Measurements from ENCODE around the gene SLC22A17. TPM values are rescaled to one million over a fixed set of nuclear protein-coding genes. Genes with fewer than 3 reads are reported as not detected.

SLC22A17 gene
- total and polyA plus RNA-seq, 9 of the 15 experiments (the other 6 are each of a cell fraction or from before 2014, with no cell fraction given): 0.07 to 0.09 TPM; not detected in 7

GRCh38 chr14:23371865-23372264, 19.2 kb upstream of the SLC22A17 start:
- ChIA-PET POLR2A (no interaction called here), CTCF (ENCODE audit: low intra/inter-chr PET ratio) (no interaction called here)
- FAIRE-seq (no peak), ATAC-seq (no peak), DNase-seq (ENCODE audit: extremely low read depth in 1 of 4, low spot score in 3 of 4) (no peak)
- H2AFZ ChIP-seq (ENCODE audit: low read depth, low read length): no peak overlapping the region
- no peak for TF ChIP-seq HNRNPL (IDR thresholded peaks at IDR 0.05; ENCODE audit: low read depth, low read length)
- TF ChIP-seq ZNF124 (CRISPR knock-in tag; IDR thresholded peaks at IDR 0.05): no peak
- no peak for TF ChIP-seq ZBTB34 (CRISPR knock-in tag; IDR thresholded peaks at IDR 0.05)
- no peak for TF ChIP-seq RNF2 (IDR thresholded peaks at IDR 0.05)
- no peak for TF ChIP-seq HNRNPLL (IDR thresholded peaks at IDR 0.05; ENCODE audit: low read depth, low read length, poor library complexity, severe bottlenecking)
- TF ChIP-seq MCM2 (IDR thresholded peaks at IDR 0.05; ENCODE audit: low read depth): no peak
- no peak for TF ChIP-seq HLTF (IDR thresholded peaks at IDR 0.05)
- TF ChIP-seq MECOM (CRISPR knock-in tag; IDR thresholded peaks at IDR 0.05): no peak
- no peak for TF ChIP-seq ZNF583 (CRISPR knock-in tag; IDR thresholded peaks at IDR 0.05)
- TF ChIP-seq ETS2 (tag; IDR thresholded peaks at IDR 0.05; ENCODE audit: borderline replicate concordance, poor library complexity, severe bottlenecking): no peak
- TF ChIP-seq, protein P1, sequence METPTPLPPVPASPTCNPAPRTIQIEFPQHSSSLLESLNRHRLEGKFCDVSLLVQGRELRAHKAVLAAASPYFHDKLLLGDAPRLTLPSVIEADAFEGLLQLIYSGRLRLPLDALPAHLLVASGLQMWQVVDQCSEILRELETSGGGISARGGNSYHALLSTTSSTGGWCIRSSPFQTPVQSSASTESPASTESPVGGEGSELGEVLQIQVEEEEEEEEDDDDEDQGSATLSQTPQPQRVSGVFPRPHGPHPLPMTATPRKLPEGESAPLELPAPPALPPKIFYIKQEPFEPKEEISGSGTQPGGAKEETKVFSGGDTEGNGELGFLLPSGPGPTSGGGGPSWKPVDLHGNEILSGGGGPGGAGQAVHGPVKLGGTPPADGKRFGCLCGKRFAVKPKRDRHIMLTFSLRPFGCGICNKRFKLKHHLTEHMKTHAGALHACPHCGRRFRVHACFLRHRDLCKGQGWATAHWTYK (CRISPR knock-in tag; IDR thresholded peaks at IDR 0.05): no peak
- H3K27ac ChIP-seq (ENCODE audit: extremely low read depth, low read depth, low read length): no peak overlapping the region
- peaks cover 4 to 24% of the 10 kb centered on the region in 2 experiments; a peak in 3 of 5 replicates for H3K27me3 ChIP-seq (ENCODE audit: control insufficient read depth in 2 of 2, insufficient read depth in 2 of 2, low read length in 2 of 2)
- H4K20me1 ChIP-seq (replicated peaks; ENCODE audit: control insufficient read depth, insufficient read depth, low read length): no peaks in the 10 kb centered on the region; the same call in 1 of the 2 replicates
- no peaks in the 10 kb centered on the region for H3K36me3 ChIP-seq (ENCODE audit: control insufficient read depth, insufficient read depth, low read length)
- H3K79me2 ChIP-seq (ENCODE audit: control insufficient read depth, insufficient read depth, low read length): no peaks in the 10 kb centered on the region
- intact Hi-C loops (cut with micrococcal nuclease) (no loop called here), in situ Hi-C loops (cut with MboI) (no loop called here)
- H3K9me3 ChIP-seq (replicated peaks; ENCODE audit: control insufficient read depth, insufficient read depth, low read depth, low read length): no peaks in the 10 kb centered on the region
- no TSS peak for BruUV-seq (replicated peaks)
- no peaks in the 10 kb centered on the region for H3K9me1 ChIP-seq (ENCODE audit: control insufficient read depth, insufficient read depth, low read length)
- peaks cover 0 to 5% of the 10 kb centered on the region in 2 experiments; a peak in 3 of 5 replicates for H3K4me1 ChIP-seq (replicated peaks in 1 of 2; ENCODE audit: control insufficient read depth in 2 of 2, insufficient read depth in 2 of 2, low read length in 2 of 2)
- no peak overlapping the region for H3K4me2 ChIP-seq (ENCODE audit: insufficient read depth, low read length)
- WGBS (ENCODE audit: insufficient coverage, low coverage, missing lambda C conversion rate): 0% methylated on average over 1 of the region's 1 CpG
- H3K4me3 ChIP-seq: no peak overlapping the region
- H3K9ac ChIP-seq (ENCODE audit: insufficient read depth in 1 of 2, low read depth in 2 of 2, low read length in 2 of 2): no peak overlapping the region
